ELF-1 (cell line): ENCODE data around the gene BRDT.

ENCODE experiments used
- DNase-seq: peaks from one replicate; pipeline ENCODE4 v3.0.0-alpha.2; 2016; ENCODE audit warnings: low read depth, low spot score

Gene BRDT

DNA sequence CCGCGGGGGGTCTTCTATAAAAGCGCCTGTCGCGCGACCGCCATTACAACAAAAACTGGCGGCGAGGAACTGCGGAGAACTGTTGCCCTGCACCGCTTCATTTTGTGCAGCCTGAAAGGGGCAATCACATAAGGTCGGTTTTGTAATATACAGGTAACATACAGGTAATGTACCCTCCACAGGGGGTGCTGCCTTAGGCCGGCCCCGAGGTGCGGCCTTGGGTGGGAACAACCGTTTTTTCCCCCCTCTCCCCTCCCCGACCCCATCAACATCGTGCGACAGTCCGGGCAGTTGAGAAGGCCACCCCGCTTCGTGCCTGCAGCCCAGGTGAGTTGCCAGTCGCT is at the start of gene BRDT:
Gene BRDT (plus strand): TSS at position 46 of the 344 bp plus-strand sequence. CDS start 13,354 bp downstream, outside the sequence.
- DNase-seq, result no peak

DNA sequence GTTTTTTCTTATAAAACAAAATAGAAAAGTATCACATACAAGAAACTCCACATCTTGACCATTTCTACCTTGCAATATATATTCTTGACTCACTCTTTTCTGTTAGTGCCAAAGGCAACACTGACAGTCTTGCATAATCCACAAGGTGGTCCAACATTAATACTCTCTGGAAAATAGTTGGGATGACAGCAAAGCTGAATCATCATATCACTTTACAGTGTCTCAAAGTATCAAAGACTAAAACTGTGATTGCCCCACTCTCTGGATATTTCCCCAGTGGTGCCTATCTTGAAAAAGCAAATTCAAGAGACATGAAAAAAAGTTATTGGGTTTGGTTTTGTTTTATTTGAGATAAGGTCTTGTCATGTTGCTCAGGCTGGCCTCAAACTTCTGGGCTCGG is 48.6 kb upstream of the BRDT start:
- DNase-seq, result no peak

DNA sequence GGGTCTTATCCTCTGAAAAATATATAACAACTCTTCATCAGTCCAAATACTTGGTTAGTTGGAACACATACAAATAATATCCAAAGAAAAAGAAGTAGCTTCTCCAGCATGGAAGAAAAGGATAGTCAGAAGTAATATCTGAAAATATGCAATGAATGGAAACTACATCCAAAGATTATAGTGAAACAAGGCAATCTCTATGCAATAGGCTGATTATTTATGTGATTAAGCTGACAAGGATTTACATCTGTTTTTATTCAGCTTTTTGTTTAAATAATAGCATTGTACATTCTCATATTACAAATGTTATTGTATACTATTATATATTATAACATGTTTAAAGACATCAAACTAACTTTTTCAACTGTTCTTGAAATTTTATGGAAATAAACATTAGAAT is 48.0 kb upstream of the BRDT start:
- no peak for DNase-seq

- no peak for DNase-seq
Measured at GRCh38 chr1:91912266-91912665, 36.9 kb upstream of the BRDT start.

- no peak for DNase-seq
Measured at GRCh38 chr1:91913018-91913417, 36.2 kb upstream of the BRDT start.

- no peak for DNase-seq
Measured at GRCh38 chr1:91916046-91916445, 33.2 kb upstream of the BRDT start.

- peak; percentile 69 for DNase-seq
Measured at GRCh38 chr1:91916811-91917460, 32.3 kb upstream of the BRDT start.

DNA sequence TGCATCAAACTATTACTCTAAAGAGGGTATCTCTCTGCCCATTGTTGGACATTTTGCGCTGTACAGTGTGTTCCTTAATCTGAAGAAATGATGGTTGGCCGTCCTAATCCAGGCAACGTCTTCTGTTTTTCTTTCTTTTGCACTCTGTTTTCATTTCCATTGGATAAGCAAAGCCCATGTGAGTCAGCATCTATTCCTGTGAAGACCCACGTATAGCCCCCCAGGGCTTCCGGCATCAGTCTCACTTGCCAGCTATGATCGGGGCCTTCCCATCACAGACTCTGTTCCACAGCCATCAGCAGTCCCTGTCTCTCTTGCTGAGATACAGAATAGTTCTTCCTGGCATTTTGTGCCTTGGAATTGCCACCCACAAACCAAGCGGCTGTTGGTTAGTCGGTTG is 29.2 kb upstream of the BRDT start:
- no peak for DNase-seq

GRCh38 chr1:91924146-91924545 is 25.1 kb upstream of the BRDT start:
- DNase-seq, result no peak

- DNase-seq, result no peak
Measured at GRCh38 chr1:91925644-91926435, 23.4 kb upstream of the BRDT start.

- DNase-seq, result no peak
Measured at GRCh38 chr1:91928026-91928425, 21.2 kb upstream of the BRDT start.

DNA sequence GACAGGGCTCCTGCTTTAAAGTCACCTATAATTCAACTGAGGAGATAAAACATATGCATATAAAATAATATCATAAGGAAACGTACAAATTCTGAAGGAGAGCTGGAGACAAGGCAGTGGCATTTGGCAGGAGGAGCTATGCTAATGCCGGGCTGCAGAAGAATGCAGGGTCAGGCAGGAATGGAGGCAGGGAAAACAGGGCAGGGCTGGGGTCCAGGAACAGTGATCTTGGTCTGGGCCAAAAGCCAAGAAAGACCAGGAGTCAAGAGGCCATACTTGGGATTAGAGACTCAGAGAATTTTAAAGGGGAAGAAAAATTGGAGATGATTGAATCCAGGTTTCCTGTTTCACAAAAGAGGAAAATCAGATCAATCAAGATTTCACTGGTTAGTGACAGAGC is 20.0 kb upstream of the BRDT start:
- peak; percentile 74 for DNase-seq

- DNase-seq, result no peak
Measured at GRCh38 chr1:91937613-91938012, 11.6 kb upstream of the BRDT start.

GRCh38 chr1:91940496-91940895 is 8.7 kb upstream of the BRDT start:
- peak; percentile 17 for DNase-seq

DNA sequence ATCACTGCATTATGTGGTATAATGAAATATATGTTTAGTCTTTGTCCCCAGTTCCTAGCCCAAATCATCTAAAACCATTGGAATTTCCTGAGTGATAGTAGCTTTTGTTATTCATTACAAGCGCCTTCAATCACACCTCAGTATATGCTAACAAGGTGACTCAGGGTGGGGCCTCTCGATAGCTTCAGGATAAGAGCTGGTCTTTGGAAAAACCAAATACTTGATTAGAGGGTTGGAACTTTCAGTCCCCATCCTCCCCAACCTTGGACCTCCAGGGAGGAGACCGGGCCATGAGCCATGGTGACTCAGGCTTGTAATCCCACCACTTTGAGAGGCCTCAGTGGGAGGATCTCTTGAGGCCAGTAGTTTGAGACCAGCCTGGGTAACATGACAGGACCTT is 5.1 kb upstream of the BRDT start:
- peak; percentile 59 for DNase-seq

DNA sequence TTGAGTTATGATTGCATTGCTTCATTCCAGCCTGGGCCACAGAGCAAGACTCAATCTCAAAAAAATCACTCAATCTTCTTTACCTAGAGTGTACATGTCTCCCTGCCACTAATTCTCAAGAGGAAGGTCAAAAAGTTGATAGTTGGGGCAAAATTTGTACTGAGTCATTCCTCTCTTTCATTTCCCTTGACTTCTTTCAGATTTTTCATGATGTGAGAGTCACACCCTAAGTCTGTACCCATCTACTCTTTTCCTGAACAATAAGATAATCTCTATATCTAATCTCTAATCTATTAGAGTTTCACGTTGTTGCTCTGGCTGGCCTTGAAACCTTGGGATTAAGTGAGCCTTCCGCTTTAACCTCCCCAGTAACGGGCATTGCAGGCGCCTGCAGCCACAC is 1.1 kb upstream of the BRDT start:
- no peak for DNase-seq

GRCh38 chr1:91948501-91949355 is 473 bp upstream of the BRDT start:
- DNase-seq, result peak; percentile 82

GRCh38 chr1:91952187-91952586 is 3.0 kb downstream of the BRDT start:
- no peak for DNase-seq

GRCh38 chr1:91958926-91959325 is 9.7 kb downstream of the BRDT start:
- DNase-seq, result no peak

GRCh38 chr1:91968334-91968733 is 19.1 kb downstream of the BRDT start:
- no peak for DNase-seq

GRCh38 chr1:91979383-91979782 is 30.2 kb downstream of the BRDT start:
- no peak for DNase-seq

DNA sequence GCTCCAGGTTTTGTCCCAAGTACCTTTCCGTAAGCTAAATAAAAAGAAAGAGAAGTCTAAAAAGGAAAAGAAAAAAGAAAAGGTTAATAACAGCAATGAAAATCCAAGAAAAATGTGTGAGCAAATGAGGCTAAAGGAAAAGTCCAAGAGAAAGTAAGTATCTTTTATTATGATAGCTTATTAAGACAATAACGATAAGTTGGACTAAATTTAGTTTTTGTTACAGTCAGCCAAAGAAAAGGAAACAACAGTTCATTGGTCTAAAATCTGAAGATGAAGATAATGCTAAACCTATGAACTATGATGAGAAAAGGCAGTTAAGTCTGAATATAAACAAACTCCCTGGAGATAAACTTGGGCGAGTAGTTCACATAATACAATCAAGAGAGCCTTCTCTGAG is 31.5 kb downstream of the BRDT start:
- no peak for DNase-seq
